GM19023 (cell line): ENCODE data around the gene TRMU.
"Not testable (repeated sequence)": the region's sequence is repeated elsewhere in the genome, so short reads cannot be mapped to it uniquely, and the experiment has no call there.

ENCODE experiments used
- ATAC-seq: cut with Tn5 transposase; IDR thresholded peaks from one replicate; pipeline ENCODE4 v1.9.1; 2021; ENCODE audit warnings: mild to moderate bottlenecking, moderate library complexity; ENCODE audit not compliant: unreplicated experiment

Gene TRMU

DNA sequence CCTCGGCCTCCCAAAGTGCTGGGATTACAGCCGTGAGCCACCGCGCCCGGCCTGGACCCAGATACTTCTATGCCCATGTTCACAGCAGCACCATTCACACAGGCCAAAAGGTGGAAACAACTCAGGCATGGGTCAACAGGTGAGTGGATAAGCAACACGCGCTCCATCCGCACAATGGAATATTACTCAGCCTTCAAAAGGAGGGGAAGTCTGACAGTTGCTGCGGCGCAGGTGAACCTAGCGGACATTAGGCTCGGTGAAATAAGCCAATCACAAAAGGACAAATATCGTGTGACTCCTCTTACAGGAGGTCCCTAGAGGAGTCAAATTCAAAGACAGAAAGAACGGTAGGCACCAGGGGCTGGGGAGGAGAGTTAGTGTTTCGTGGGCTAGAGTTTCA, 47.0 kb downstream of the TRMU start:
- ATAC-seq: no peak

DNA sequence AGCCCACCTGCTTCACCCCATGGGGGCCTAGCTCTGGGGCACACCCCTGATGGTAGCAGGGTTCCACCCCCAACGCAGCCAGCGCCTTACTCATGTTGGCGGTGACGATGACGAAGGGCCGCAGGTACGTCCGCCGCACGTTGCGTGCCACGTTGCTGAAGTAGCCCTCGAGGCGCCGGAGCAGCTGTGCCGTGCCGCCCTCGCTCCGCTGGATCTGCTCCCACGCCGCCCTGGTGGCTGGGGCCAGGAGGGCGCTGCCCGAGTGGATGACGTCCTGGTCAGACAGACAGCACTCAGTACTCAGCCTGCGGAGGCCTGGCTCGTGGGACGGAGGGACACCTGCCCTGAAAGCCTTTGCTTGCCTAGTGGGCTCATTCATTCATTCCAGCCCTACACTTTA, 50.8 kb downstream of the TRMU start:
- ATAC-seq: no peak

DNA sequence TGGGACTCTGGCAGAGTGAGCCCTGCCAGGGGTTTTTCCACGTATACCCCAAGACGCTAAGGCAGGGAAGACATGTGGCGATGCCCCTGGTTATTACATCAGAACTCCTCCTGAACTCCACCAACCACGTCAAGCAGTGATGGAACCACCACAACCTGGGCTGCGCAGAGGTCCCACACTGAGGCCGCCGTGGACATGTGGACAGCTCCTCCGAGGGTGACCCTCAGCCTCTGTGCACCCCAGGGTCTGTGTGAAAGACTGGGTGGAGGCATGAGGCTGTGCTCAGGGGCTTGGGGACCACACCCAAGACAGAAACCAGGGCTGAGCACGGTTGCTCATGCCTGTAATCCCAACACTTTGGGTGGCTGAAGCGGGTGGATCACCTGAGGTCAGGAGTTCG, 52.2 kb downstream of the TRMU start:
- ATAC-seq: no peak

DNA sequence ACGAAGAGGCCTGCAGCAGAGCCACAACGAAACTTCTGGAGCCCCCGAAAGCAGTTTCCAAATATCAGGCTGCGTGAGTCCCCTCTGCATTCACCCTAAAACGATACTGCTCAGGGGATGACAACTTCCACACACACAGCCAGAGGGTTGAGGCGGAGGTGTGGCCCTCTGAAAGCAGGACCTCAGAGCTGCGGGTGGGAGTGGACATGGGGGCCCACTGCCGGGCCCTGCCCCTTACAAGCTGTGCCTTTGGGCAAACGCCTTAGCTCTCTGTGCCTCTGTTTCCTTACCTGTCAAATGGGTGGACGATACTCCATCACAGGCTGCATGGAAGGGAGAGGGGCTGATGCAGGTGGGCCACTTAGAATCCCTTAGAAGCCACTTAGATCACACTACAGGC, 53.1 kb downstream of the TRMU start:
- ATAC-seq: no peak

DNA sequence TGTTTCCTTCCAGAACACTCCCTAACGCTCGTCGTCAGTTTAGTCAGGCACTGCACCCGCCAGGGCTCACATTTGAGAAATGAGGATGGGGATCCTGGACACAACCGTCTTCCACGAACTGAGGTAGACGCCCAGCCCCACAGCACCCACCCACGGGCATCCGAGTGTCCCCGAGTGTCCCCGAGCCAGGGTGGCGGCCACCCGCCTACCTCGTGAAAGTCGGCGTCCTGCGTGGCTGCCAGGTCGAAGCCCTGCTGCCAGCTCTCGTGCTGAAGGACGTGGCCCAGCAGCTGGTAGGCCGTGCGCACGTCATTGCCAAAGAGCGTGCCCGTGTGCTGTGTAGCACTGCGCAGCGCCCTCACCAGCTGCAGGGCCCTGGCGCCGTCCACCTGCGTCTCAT, 53.6 kb downstream of the TRMU start:
- ATAC-seq: no peak

DNA sequence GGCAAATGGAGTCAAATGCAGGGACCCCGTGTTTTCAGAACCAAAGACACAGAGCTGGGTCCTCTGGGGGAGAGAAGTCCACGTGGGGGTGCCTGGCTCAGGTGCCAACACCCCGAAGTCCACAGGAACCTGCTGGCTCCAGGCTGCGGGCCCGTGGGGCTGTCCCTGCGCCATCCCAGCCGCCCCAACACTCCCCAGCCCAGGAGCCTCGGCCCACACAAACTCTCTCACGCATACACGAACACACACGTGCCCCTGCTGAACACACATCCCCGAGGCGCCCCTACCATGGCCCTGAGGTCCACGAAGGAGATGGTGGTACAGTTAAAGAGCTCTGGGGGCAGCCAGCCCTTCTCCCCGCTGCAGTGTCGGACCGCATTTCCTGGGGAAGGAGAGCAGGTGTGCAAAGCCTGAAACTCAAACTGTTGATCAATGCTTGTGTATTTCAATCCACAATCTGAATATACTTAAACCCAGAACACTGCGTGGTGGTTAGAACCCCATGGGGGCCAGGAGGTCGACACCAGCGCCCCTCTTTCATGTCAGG, 54.7 kb downstream of the TRMU start:
- no peak for ATAC-seq

DNA sequence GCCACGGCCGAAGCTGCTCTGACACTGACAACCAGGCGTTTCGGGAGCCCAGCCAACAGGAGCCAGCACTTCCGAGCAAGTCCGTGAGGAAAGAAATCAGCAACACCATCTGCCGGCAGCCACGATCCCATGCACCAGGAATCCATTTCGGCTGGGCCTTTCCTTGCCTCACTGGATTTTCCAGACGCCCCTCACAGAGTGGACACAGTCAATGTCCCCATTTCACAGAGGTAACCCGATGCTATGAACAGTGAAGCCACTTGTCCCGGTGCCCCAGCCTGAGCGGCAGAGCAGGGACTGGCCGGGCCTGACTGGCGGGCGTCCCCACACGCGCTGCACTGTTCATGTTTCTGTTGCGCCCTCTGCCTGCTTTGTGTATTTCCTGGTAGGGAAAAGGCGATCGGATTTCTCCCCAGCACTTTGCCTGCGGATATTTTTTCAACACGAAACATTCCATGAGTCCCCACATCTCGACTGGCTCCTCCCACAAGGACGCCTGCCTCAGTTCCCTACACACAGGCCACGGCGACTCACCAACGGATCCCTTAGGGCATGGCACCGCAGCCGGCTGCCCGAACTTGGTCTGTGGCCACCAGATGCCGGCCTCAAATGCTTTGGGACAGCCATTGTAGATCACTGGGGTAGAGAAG, 55.3 kb downstream of the TRMU start:
- ATAC-seq: no peak

DNA sequence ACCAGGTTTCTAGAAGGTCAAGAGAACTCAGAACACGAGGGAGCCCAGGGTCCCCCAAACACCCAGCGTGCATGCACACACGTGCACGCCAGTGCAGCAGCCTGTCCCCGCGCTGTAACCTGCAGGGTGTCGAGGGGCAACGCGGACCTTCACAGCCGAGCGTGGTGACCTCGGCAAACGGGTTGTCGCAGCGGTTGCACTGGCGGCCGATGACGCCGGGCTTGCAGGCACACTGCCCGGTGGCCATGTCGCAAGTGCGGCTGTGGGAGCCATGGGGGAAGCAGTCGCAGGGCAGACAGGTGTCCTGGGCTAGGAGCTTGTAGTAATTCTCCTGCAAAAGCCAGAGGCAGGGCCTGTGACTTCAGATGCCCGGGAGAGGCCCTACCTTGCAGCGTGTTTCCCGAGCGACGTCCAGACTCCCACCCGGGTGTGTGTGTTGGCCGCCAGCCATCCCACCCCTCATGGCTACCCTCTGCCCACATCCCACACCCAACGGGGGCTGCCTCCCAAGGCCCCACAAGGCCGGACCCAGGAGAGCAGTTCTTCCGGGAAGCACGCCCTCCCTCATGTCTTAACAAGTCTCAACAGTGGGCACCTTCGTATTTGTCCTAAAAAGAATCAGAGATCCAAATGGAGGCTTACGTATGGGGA, 56.1 kb downstream of the TRMU start:
- ATAC-seq: no peak

DNA sequence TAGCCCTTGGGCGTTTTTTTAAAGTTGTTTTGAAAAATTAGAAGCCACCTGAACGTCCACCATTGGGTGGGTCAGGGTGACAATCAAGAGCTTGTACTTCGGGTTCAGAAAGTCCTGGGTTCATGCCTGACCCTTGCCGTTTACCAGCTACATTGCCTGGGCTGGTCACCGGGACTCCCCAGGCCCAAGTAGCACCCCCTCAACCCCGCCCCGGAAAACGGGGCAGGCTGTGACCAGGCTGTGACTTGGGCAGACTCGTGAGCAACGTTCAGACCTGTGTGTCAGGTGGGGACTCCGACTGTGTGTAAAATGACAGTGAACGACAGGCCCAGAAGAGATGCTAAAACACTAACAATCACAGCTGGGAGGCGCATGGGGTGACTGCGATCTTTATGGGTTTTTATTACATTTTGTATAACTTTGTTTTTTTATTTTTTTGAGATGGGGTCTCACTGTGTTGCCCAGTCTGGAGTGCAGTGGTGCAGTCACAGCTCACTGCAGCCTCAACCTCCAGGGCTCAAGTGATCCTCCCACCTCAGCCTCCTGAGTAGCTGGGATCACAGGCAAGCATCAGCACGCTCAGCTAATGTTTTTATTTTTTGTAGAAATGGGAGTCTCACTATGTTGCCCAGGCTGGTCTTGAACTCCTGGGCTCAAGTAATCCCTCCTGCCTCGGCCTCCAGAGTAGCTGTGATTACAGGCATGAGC, 56.8 kb downstream of the TRMU start:
- no peak for ATAC-seq

DNA sequence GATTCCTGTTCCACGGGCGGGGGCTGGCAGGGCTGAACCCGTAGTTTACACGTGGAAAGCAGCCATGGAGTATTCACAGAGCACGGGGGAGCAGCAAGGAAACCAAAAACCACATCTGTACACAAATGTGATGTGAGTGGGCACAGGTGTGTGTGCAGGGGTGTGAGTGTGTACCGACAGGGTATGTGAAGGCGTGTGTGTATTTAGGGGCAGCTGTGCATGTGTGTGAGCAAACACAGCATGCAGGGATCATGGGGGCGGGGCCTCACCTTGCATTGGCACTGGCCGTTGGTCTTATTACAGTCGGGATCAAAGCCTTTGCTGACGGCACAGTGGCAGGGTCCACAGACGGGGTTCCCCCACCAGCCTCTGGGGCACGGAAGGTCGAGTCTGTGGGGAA, 58.4 kb downstream of the TRMU start:
- no peak for ATAC-seq

DNA sequence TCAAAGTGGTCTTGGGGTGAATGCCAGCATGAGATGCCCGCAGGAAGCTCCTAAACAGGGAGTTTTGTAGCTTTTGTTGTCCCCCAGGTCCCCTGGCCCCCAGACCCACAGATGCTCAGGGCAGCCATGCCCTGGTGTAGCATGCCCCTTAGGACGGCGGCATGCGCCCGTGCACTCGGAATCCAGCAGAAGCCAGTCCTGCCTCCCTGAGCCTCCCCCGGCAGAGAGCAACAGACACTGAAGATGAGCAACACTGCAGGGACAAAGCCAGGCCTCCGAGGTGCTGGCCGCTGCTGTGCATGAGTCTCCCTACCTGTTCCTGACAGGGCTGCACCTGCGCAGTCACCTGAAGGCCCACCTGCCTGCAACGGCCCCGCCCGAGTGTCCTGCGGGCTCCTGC, 59.1 kb downstream of the TRMU start:
- ATAC-seq: no peak

DNA sequence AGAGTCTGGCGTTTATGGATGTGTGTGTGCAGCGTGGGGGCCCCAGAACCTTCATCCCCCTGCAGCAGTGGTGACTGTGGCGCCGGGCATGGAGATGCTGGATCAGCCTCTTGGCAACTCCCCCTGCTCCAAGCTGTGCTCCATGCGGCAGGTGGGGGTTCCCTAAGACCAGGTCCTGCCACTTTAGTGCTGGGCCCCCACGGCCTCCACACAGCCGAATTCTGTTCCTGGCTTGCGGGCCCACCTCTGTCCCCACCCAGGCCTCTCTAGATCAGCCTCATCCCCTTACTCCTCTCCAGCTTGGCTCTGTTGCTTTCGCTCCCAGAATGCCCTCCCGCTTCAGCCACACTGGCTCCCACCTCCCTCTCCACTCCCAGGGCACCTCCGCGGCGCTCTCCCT, 59.6 kb downstream of the TRMU start:
- no peak for ATAC-seq

DNA sequence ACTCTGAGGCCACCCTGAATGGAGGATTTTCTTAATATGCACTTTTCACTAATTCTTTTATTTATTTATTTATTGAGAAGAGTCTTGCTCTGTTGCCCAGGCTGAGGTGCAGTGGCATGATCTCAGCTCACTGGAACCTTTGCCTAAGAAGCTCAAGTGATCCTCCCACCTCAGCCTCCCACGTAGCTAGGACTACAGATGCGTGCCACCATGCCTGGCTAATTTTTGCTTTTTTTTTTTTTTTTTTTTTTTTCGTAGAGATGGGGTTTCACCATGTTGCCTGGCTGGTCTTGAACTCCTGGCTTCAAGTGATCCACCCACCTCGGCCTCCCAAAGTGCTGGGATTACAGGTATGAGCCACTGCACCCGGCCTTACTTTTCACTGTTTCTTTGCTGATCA, 61.5 kb downstream of the TRMU start:
- ATAC-seq: not testable (repeated sequence)

DNA sequence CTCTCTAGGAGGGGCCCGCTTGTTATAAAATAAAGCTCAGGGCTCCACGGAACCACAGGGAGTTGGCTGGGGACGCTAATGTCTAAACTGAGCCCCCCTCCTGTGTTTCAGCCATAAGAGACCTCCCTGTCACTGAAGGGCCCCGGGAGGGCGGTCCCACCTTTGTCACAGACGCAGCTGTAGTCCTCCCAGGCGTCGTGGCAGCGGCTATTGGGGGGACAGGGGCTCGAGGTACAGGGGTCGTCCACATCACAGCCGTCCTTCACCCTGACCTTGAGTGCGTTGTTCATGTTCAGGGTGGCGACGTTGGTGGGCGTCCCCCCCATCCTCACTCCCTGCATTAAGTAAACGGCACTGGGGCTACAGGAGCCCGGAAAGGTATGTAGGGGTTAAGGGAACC, 62.0 kb downstream of the TRMU start:
- ATAC-seq: no peak

DNA sequence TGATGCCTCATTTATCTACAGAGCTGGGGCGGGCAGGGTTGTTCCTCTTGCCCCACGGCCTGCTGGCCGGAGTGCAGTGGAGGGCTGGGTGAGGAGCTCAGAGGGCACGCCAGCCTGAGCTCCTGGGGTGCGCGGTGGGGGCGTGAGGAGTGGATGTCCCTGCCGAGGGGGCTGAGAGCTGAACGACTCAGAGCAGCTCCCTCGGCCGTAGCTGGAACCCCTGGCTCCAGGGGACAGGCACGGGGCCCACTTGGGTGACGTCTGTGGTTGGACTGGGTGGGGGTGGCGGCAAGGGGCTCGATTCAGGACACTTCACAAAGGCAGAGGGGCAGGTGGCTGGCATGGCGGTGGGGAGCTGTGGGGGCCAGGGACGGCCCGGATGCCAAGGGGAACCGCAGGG, 62.4 kb downstream of the TRMU start:
- ATAC-seq: no peak

DNA sequence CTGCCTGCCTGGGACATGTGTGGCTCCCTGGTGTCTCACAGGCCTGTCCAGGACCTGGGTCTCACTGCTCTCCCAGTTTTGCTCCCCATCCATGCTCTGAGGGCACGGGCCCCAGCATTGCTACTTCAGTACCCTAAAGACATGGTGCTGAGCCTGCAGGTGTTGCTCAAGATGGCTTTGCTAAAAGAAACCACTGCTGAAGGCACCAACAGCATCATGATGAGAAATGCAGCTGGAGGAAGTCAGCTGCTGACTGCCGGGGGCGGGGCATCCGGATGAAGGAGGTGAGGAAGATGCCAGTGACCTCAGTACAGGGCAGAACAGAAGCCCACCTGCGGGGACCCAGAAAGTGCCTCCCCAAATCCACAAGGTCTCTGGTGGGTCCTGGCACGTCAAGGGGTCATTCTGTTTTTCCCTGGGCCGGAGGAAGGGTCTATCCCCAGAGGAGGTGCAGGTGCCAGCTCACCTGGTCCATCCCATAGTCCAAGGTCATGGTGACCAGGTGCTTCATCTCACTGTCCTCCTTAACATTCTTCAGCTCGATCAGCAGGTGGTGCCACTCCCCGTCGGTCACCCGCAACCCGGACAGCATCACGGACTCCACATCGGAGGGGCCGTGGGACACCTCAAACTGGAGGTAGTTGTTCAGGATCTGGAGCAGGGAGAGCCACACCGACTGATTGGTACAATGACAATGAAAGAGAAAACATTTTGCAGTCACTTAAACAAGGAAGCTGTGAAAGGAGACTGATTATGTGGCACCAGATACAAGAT, 63.9 kb downstream of the TRMU start:
- ATAC-seq: no peak

DNA sequence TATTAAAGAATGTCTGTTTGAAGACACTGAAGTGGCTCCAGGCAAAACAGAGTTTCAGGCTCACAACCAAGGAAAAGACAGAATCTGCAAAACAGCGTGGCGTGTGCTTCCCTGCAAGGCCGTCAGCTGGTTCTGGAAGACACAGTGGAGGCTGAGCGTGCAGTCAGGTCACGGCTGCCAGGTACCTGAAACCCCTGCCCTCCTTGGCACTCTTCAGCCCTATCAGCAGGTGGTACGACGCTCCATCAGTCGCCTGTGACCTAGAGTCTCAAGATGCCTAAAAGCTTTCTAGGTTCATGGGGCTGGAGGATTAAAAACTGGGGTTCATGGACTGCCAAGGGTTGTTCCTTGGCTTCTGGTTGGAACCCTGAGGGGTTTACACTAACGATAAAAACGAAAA, 65.9 kb downstream of the TRMU start:
- no peak for ATAC-seq

DNA sequence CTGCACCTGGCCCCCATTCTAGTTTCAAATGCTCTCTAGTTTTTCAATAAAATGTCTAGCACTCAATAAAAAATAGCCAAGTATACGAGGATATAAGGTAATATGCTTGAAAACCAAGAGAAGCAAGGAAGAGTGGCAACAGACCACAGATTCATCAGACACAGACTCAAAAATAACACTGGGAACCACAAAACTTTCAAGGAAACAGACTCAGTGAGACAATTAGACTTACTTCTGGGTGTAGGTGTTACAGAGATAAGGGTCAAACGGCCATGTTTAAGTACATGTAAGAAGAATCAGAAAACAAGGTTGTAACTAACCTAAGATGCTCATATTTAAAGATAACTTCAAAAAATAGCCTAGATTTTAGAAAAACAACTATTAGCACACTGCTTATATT, 67.0 kb downstream of the TRMU start:
- ATAC-seq: no peak

DNA sequence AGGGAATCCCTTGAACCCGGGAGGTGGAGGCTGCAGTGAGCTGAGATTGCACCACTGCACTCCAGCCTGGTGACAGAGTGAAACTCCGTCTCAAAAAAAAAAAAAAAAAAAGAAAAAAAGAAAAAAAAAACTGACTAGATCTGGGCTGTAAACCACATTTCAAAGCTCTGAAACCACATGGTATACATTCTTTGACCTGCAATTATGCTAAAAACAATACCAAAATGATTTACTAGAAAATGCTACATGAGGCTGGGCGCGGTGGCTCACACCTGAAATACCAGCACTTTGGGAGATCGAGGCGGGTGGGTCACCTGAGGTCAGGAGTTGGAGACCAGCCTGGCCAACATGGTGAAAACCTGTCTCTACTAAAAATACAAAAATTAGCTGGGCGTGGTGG, 68.4 kb downstream of the TRMU start:
- ATAC-seq: not testable (repeated sequence)

DNA sequence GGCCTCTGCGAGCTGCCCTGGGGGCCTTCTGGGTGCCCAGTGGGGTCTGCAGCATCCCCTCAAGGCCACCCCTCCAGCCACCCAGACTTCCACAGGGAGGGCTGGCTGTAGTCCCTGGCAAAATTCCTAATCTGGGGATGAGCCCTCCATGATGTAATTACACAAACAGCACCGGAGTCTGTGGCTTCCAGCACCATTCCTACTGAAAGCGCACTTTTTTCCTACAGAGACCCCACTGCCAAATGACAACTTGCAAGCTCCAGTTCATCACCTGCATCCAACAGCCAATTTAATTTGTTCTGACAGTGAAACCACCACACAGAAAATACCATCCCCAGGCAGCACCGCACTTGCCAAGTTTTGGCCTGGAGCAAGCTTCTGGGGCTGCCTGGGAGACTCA, 70.4 kb downstream of the TRMU start:
- no peak for ATAC-seq

DNA sequence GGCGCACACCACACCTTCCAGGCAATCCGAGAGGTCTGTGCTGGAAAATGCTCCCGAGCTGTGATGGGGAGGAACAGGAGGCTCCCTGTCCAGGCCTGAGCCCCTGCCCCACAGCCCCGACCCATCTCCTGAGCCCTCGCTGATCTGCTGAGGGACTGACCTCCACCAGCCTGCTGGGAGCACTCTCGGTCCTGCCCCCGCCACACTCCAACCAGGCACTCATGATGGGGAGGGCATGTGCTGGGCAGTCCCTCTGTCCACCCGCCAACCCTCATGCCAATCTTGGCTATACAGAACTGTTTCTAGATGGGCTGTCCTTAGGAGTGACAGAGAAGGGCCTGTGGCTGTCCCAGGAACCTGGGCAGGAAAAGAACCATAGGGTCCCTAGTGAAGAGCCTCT, 70.8 kb downstream of the TRMU start:
- no peak for ATAC-seq
